Measurements from ENCODE around the gene MEIS2.

GRCh38 chr15:37045859-37046740 lies 54.2 kb downstream of the MEIS2 start:
- TF ChIP-seq CTCF (IDR thresholded peaks at IDR 0.05; ENCODE audit: low read depth, low read length) (no peak), EZH2phosphoT487 (IDR thresholded peaks at IDR 0.05; ENCODE audit: low read depth) (no peak)

Measured in OCI-LY3 (cell line).